ENCODE measurements around the gene TYRO3.
A peak's percentile ranks its signal among the peaks of the same experiment; 100 is the strongest.

The TYRO3 gene

DNA sequence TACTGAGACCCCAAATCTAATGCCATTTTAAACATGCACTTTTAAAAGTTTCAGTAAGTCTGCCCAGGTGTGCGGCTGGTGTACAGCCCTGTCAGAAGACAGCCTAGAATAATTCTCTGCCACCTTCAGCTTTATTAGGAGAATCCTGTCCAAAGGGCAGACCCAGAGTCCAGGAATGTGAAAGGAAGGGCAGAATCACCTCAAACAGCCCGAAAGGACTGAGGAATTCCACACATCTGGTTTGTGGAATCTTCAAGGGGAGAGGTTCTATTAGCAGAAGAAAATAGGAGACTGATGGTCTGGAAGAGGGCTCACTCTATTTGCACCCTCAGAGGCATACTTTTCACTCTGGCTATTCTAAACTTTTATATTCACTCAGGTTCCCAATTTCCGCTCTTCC is 46.6 kb downstream of the TYRO3 start:
- no peak for DNase-seq

DNA sequence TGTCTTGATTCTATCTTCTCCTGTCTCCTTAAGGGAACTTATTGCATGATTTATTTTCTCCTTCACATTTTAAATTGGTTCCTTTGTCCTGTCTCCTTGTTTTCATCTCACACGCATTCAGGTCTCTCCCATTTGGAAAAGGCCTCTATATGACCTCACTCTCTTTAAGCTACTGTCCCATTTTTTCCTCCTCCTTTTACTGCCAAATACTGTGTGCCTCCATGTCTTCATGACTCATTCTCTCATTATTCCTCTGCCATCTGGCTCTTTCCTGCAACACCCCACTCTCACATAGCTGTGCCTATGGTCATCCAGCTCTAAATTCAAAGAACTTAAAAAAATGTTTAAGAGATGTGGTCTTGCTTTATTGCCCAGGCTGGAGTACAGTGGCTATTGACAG is 48.0 kb downstream of the TYRO3 start:
- peak; percentile 88 for DNase-seq

- DNase-seq, result no peak
These were observed 50.1 kb downstream of the TYRO3 start for GRCh38 chr15:41609123-41609522.

DNA sequence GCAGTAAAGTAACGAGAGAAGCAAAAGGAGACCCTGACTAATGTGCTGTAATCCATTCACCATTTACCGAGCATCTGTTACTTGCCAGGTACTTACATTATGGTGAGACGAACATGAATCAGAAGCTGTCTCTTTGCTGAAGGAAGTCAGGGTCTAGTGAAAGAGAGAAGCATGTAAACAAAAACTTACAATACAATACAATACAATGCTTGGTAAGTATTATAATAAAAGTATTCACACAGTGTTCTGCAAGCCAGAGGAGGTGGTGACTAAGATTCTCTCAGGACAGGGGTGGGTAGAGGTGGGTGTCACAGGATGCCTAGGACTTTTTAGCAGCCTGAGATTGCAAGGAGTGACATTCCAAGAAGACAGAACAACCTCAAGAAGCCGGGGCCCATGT is 51.0 kb downstream of the TYRO3 start:
- no peak for DNase-seq

GRCh38 chr15:41620536-41621199 is 61.7 kb downstream of the TYRO3 start:
- no peak for DNase-seq

GRCh38 chr15:41621200-41622193 is 62.5 kb downstream of the TYRO3 start:
- peak; percentile 82 for DNase-seq

GRCh38 chr15:41622901-41623300 is 63.9 kb downstream of the TYRO3 start:
- no peak for DNase-seq

DNA sequence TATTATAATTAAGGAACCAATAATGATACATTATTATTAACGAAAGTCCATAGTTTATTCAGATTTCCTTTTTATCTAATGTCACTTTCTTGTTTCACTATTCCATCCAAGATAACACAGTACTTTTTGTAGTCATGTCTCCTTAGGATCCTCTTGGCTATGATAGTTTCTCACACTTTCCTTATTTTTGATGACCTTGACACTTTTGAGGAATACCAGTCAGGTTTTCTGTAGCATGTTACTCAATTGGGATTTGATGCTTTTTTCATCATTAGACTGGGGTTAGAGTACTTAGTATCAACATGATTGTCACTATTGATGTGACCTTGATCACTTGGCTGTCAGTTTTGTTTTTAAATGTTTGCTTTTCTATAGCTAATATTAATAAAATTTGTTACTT is 68.2 kb downstream of the TYRO3 start:
- no peak for DNase-seq

GRCh38 chr15:41629463-41629862 is 70.5 kb downstream of the TYRO3 start:
- DNase-seq, result peak; percentile 11

DNA sequence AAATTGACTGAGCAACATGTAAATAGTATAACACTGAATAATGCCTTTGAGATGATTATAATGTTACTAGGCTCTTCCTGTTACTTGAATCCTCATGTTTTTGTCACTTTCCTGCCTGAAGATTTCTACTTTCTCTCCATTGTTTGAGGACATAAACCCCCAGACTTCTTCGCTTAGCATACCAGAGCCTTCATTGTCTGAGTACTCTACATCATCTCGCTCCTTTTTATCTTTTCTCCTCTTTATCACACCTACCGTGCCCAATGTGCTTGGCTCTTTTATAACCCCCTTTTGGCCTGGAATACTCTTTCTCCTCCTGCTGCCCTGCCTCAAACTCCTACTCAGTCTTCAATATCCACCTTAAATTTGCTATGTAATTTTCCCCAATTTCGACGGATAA is 70.9 kb downstream of the TYRO3 start:
- no peak for DNase-seq

- DNase-seq, result no peak
These were observed 71.7 kb downstream of the TYRO3 start for GRCh38 chr15:41630616-41631217.

DNA sequence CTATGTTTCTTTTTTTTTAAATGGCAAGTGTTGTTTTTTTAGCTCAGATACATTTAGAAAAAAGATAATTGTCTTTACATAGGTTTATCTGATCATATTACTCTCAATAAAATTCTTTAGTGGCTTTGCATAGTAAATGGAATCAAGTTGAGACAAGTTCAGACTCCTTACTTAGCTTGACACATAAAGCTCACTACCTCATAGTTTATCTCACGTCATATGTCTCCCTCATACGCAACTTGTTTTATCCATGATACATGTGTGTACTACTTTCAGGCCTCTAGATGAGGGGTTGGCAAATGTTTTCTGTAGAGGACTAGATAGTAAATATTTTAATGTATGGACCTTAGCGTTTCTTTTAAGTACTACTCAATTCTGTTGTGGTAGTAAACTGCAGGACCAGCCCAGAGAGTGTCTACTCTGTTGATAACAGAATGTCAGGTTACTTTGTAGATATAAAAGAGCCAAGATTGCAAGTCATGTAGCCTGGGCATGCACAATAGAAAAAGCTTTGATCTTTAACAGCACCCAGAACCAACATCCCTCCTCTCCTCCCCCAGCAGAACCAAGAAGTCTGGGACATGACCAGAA is 73.0 kb downstream of the TYRO3 start:
- no peak for DNase-seq
